ENCODE measurements around the gene HOXC10. TPM values are rescaled to one million over a fixed set of nuclear protein-coding genes. Genes with fewer than 3 reads are reported as not detected.

Gene HOXC10
- total and polyA plus RNA-seq, 7 donors = not detected

DNA sequence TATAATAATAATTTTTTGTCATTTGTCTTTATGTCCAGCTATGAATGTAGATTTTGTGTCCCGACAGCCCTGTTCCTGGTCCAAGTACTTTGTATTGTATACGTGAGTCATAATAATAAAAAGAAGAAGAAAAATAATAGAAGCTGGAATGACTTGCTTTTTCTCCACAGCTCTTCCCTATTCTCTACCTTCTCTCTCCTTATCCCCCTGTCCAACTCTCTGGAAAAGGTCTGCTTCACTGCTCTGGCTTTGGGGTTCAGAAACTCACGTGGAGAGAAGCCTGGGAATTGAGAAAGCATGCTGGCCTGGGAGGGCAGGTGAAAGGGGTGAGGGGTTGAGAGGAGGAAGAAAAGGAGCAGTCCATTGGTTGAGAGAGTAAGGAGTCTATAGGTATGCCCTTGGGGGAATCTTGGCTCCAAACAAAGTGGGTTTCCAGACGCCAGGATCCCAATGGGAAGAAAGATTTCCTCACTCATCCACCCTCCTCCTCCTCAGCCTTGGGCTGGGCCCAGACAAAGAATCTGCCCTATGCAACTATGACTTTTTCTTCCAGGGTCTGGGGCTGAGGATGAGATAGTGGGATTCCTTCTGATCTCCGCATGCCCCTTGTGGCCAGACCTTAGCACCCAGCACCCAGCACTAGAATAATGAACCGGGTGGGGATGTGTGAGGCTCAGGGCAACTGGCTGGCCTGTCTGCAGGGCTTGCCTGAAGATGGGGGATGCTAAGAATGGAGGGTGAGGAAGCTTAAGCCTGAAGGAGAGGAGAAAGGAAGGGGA is 27.9 kb downstream of the HOXC10 start:
- no peaks in the 10 kb centered on the region for H3K9me3 ChIP-seq
- TF ChIP-seq POLR2A (IDR thresholded peaks at IDR 0.05) (no peak), EP300 (IDR thresholded peaks at IDR 0.05) (no peak), POLR2AphosphoS5 (IDR thresholded peaks at IDR 0.05) (no peak)
- TF ChIP-seq, protein P1, sequence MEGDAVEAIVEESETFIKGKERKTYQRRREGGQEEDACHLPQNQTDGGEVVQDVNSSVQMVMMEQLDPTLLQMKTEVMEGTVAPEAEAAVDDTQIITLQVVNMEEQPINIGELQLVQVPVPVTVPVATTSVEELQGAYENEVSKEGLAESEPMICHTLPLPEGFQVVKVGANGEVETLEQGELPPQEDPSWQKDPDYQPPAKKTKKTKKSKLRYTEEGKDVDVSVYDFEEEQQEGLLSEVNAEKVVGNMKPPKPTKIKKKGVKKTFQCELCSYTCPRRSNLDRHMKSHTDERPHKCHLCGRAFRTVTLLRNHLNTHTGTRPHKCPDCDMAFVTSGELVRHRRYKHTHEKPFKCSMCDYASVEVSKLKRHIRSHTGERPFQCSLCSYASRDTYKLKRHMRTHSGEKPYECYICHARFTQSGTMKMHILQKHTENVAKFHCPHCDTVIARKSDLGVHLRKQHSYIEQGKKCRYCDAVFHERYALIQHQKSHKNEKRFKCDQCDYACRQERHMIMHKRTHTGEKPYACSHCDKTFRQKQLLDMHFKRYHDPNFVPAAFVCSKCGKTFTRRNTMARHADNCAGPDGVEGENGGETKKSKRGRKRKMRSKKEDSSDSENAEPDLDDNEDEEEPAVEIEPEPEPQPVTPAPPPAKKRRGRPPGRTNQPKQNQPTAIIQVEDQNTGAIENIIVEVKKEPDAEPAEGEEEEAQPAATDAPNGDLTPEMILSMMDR (IDR thresholded peaks at IDR 0.05) = no peak
- H3K27ac ChIP-seq = no peak overlapping the region
- no peaks in the 10 kb centered on the region for H3K36me3 ChIP-seq
- 27 to 31% methylated on average over 6 of the region's 6 CpGs for WGBS, 2 donors
- H3K27me3 ChIP-seq = peaks cover 84 to 100% (median 97%) of the 10 kb centered on the region in 3 donors
- H3K4me3 ChIP-seq = no peak overlapping the region
- DNase-seq = no peak
- H3K4me1 ChIP-seq = peaks cover 0 to 31% (median 25%) of the 10 kb centered on the region in 4 donors
- intact Hi-C loops (cut with DNase I) = no loop called here

DNA sequence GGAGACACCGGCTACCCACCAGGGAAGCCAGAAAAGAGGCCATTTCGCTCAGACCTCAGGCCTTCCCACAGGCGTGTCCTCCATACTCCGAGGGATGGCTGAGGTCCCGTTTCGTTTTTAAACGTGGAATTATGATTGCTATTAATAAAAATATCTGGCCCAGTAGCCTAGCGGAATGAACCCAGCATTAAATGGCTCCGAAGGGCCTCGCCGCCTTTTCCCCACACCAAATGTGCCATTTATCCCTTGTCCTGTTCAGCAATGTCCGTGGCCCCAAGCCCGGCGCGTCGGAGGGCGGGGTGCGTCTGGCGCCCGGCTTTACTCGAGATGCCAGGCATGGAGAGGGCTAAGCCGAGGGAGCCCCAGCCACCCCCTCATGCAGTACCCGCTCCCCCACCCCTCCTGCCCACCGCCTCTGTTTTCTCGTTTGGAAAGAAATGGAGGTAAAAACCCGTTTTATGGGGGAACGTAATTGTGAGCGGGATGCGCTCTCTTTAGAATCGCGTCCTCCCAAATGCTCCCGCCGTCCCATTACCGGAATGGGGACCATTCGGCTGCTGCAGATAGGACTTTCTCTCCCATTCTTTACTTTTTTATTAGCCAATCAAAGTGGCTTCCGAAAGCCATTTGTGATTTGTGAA is 29.6 kb downstream of the HOXC10 start:
- H3K4me1 ChIP-seq = peaks cover 0 to 41% (median 32%) of the 10 kb centered on the region in 4 donors
- intact Hi-C loops (cut with DNase I) = no loop called here
- H3K36me3 ChIP-seq = no peaks in the 10 kb centered on the region
- peaks cover 84 to 100% (median 98%) of the 10 kb centered on the region in 3 donors for H3K27me3 ChIP-seq
- DNase-seq = no peak
- H3K9me3 ChIP-seq = no peaks in the 10 kb centered on the region
- TF ChIP-seq POLR2AphosphoS5 (IDR thresholded peaks at IDR 0.05) (peak in 1 of 4 donors; percentile 5), POLR2A (IDR thresholded peaks at IDR 0.05) (no peak)
- no peak overlapping the region for H3K27ac ChIP-seq
- peak overlapping the region in 1 of 4 donors; percentile 12 for H3K4me3 ChIP-seq
- 5 to 13% methylated on average over 36 of the region's 36 CpGs for WGBS, 2 donors

DNA sequence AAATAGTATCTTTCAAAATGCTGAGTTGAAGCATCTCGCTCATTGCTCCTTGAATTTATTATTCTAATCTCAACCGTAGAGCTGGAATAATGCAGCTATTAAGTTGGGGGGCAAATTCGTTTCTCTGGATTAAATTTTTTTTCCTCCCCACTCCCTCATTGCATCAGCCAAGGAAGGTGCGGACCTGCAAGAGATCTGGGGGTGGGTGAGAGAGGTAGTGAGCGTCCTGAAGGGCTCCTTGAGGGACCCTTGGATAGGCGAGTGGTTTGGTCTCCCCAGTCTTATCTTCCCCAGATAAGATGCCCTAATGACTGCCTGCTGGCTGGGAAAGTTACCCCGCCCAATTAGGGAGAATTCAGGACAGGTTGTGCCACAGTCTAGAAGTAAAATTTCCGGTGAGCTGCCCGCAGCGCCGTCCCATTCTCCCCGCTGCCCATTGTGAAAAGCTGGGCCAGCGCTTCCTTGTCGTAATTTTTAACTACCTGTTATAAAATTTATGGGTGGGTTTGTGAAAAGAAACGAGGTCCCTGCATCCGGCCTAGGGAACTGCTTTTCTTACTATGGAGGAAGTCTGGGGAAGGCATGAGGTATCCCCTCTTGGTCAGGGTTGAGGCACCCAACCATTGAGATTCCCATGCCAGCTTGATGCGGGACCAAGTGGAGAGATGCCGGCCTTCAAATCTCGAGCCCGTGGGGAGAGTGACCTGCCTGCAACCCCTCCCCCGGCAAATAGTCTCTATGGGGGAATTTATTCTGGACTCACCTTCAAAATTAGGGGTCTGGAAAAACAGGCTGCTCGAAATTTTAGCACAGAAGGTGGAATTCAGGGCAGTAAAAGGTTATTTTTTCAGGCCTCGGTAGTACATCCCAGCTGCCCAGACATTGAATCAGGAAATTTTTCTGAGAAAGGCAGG is 30.3 kb downstream of the HOXC10 start:
- peaks cover 0 to 43% (median 34%) of the 10 kb centered on the region in 4 donors for H3K4me1 ChIP-seq
- intact Hi-C loops (cut with DNase I) = no loop called here
- no peak overlapping the region for H3K4me3 ChIP-seq
- no peak overlapping the region for H3K27ac ChIP-seq
- no peaks in the 10 kb centered on the region for H3K9me3 ChIP-seq
- WGBS, 2 donors = 6 to 7% methylated on average over 23 of the region's 23 CpGs
- TF ChIP-seq POLR2AphosphoS5 (IDR thresholded peaks at IDR 0.05) = peak; percentile 16 to 67 (median 40)
- no peak for TF ChIP-seq POLR2A (IDR thresholded peaks at IDR 0.05)
- no peaks in the 10 kb centered on the region for H3K36me3 ChIP-seq
- DNase-seq = no peak
- peaks cover 85 to 100% (median 98%) of the 10 kb centered on the region in 3 donors for H3K27me3 ChIP-seq

DNA sequence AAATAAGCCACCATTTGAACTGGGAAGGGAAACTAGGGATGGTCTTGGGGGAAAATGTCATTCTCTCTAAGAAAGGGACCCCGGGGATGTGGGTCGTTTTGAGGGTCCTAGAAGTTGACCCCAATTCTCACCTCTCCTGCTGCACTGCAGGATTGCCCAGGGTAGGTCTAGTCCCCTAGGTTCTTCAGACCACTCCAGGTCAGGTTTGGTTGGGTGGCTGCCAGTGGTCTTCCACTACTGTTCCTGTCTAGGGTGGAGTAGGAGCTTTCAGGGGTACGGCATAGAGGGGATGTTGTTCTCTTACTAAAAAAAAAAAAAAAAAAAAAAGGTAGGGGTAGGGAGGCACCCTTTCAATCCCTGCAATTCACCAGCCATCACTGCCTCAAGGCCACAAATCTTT is 31.1 kb downstream of the HOXC10 start:
- no peak overlapping the region for H3K4me3 ChIP-seq
- no peak for TF ChIP-seq EP300 (IDR thresholded peaks at IDR 0.05)
- TF ChIP-seq, protein P1 (IDR thresholded peaks at IDR 0.05) = no peak
- no peak for TF ChIP-seq POLR2A (IDR thresholded peaks at IDR 0.05)
- no peak for TF ChIP-seq POLR2AphosphoS5 (IDR thresholded peaks at IDR 0.05)
- no peaks in the 10 kb centered on the region for H3K36me3 ChIP-seq
- DNase-seq = no peak
- no peak overlapping the region for H3K27ac ChIP-seq
- H3K9me3 ChIP-seq = no peaks in the 10 kb centered on the region
- 10 to 12% methylated on average over 3 of the region's 3 CpGs for WGBS, 2 donors
- intact Hi-C loops (cut with DNase I) = no loop called here
- H3K27me3 ChIP-seq = peaks cover 79 to 100% (median 98%) of the 10 kb centered on the region in 3 donors
- H3K4me1 ChIP-seq = peaks cover 0 to 43% (median 34%) of the 10 kb centered on the region in 4 donors

DNA sequence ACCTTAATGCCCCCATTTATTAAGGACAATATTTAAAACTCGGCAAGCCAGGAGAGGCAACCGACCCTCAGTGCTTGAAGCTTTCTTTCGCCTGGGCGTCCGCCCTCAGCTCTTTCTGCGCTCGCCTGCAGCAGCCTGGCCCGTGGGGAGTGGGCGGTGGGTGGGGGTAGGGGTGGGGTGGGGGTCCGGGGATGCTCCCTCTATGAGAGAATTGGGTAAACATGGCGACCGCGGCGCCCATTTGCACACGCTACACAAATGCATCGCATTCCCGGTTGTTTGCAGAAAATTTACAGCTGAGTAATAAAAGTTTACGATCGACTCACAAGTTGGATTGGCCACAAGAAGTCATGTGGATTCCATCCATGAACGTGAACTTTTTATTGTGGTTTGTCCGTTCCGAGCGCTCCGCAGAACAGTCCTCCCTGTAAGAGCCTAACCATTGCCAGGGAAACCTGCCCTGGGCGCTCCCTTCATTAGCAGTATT is 31.6 kb downstream of the HOXC10 start:
- TF ChIP-seq POLR2A (IDR thresholded peaks at IDR 0.05) = no peak
- no peak for TF ChIP-seq EP300 (IDR thresholded peaks at IDR 0.05)
- TF ChIP-seq, protein P1 (IDR thresholded peaks at IDR 0.05) = no peak
- TF ChIP-seq POLR2AphosphoS5 (IDR thresholded peaks at IDR 0.05) = no peak
- H3K4me3 ChIP-seq = peak overlapping the region in 1 of 4 donors; percentile 47
- DNase-seq = no peak
- peaks cover 0 to 43% (median 34%) of the 10 kb centered on the region in 4 donors for H3K4me1 ChIP-seq
- intact Hi-C loops (cut with DNase I) = no loop called here
- WGBS, 2 donors = 3 to 4% methylated on average over 25 of the region's 25 CpGs
- no peaks in the 10 kb centered on the region for H3K9me3 ChIP-seq
- no peaks in the 10 kb centered on the region for H3K36me3 ChIP-seq
- no peak overlapping the region for H3K27ac ChIP-seq
- peaks cover 79 to 100% (median 98%) of the 10 kb centered on the region in 3 donors for H3K27me3 ChIP-seq
